ENCODE data around the gene TRIM68.

GRCh38 chr11:4606231-4607015 lies 1.6 kb downstream of the TRIM68 start:
- TF ChIP-seq KDM5A (IDR thresholded peaks at IDR 0.05): no peak
- no peak for TF ChIP-seq CTCF (IDR thresholded peaks at IDR 0.05)
- TF ChIP-seq RFX5 (IDR thresholded peaks at IDR 0.05): no peak
- TF ChIP-seq MYC (IDR thresholded peaks at IDR 0.05; ENCODE audit: borderline replicate concordance, low read length): no peak
- TF ChIP-seq REST (IDR thresholded peaks at IDR 0.05): no peak
- TF ChIP-seq PBX3 (IDR thresholded peaks at IDR 0.05): no peak
- no peak for TF ChIP-seq EP300 (IDR thresholded peaks at IDR 0.05)
- TF ChIP-seq FOXS1 (CRISPR knock-in tag; IDR thresholded peaks at IDR 0.05): no peak
- no peak for TF ChIP-seq HMGXB4 (CRISPR knock-in tag; IDR thresholded peaks at IDR 0.05; ENCODE audit: borderline replicate concordance)
- TF ChIP-seq EHMT2 (IDR thresholded peaks at IDR 0.05; ENCODE audit: low read depth): no peak
- TF ChIP-seq CEBPB (IDR thresholded peaks at IDR 0.05): no peak
- TF ChIP-seq POLR2A (IDR thresholded peaks at IDR 0.05; ENCODE audit: low read length): no peak
- no peak for TF ChIP-seq PHF8 (IDR thresholded peaks at IDR 0.05; ENCODE audit: borderline replicate concordance, low read depth)
- TF ChIP-seq ZNF302 (CRISPR knock-in tag; IDR thresholded peaks at IDR 0.05): no peak
